GM12875 (cell line): ENCODE data around the gene GALP.
"Not testable (repeated sequence)": the region's sequence is repeated elsewhere in the genome, so short reads cannot be mapped to it uniquely, and the experiment has no call there.

Experiments used
- H3K4me3 ChIP-seq: one replicate; pipeline ENCODE4 v1.5.1; 2011; ENCODE audit warnings: low read depth, low read length, control low read depth
- TF ChIP-seq, protein P1 (sequence below): IDR thresholded peaks from 2 replicates; pipeline ENCODE4 v1.5.1; 2011; ENCODE audit warnings: low read depth, mild to moderate bottlenecking, control low read depth, inconsistent platforms, low read length, moderate library complexity, borderline replicate concordance; ENCODE audit not compliant: insufficient read depth

GALP gene

DNA sequence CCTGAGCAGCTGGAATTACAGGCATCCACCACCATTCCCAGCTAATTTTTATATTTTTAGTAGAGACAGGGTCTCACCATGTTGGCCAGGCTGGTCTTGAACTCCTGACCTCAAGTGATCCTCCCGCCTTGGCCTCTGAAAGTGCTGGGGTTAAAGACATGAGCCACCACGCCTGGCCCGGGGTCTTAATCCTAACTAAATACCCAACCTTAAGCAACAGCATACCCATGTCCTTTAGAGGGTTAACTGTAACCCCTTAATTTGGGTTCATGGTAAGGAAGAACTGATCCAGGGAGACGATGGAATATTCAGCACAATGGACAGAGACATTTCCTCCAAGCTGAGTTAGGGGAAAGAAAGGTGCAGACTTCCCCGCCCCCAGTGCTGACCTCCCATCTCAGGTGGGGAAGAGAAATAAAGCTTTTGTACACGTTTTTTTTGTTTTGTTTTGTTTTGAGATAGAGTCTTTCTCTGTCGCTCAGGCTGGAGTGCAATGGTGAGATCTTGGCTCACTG lies 8.7 kb upstream of the GALP start:
- H3K4me3 ChIP-seq, result no peak overlapping the region
- TF ChIP-seq, protein P1, sequence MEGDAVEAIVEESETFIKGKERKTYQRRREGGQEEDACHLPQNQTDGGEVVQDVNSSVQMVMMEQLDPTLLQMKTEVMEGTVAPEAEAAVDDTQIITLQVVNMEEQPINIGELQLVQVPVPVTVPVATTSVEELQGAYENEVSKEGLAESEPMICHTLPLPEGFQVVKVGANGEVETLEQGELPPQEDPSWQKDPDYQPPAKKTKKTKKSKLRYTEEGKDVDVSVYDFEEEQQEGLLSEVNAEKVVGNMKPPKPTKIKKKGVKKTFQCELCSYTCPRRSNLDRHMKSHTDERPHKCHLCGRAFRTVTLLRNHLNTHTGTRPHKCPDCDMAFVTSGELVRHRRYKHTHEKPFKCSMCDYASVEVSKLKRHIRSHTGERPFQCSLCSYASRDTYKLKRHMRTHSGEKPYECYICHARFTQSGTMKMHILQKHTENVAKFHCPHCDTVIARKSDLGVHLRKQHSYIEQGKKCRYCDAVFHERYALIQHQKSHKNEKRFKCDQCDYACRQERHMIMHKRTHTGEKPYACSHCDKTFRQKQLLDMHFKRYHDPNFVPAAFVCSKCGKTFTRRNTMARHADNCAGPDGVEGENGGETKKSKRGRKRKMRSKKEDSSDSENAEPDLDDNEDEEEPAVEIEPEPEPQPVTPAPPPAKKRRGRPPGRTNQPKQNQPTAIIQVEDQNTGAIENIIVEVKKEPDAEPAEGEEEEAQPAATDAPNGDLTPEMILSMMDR, result no peak

DNA sequence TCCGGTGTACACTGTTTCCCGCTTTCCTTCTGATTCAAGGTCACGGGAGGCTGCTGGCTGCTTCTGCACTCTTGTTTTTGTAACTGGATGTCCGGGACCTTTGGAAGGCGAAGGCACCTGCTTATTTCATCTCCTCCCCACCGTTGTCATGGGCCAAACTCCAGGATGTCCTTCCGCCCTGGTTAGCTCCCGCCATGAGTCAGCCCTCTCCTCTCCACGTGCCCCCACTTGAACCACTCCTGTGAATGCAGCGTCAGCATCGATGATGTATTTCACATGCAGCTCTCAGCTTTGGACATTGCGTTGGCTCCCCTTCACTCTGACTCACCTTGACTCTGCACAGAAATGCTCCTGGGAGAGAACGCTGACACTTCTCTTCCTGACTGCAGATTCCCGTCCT lies 5.5 kb upstream of the GALP start:
- TF ChIP-seq, protein P1, result no peak
- no peak overlapping the region for H3K4me3 ChIP-seq

DNA sequence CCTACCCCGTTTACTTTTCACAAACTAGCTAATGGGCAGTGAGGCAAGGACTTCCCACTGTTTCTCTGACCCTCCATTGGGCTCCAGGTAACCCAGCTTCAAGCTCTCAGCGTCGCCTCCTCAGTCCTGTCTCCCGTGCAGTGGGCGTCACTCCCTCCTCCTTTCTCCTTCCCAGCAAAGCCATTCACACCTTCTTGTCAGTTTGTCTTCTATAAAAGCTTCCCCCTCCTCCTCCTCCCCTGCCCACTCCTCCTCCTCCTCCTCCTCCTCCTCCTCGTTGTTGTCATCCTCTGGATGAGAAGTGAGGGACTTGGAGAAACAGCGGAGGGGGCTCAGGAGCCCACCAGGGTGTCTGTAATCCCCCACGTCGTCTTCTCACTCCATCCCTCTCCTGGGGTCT lies 1.7 kb upstream of the GALP start:
- TF ChIP-seq, protein P1, result no peak
- no peak overlapping the region for H3K4me3 ChIP-seq

DNA sequence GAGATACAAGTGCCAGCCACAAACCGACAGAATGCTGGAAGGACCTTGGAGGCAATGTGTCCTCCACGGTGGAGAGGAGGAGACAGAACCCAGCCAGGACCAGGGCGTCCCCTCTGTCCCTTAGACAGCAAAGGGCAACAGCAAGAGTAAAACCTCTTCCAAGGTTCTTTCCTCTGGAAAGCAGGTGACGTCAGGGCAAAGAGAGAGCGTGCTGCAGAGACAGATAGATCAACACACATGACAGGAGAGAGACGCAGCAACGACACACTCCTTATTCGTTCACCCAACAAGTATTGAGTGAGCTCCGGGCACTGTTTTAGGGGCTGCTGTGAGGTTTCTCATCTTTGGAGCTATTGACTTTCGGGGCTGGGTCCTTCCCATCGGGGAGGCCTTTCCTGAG lies 1.3 kb upstream of the GALP start:
- no peak overlapping the region for H3K4me3 ChIP-seq
- TF ChIP-seq, protein P1, result no peak

DNA sequence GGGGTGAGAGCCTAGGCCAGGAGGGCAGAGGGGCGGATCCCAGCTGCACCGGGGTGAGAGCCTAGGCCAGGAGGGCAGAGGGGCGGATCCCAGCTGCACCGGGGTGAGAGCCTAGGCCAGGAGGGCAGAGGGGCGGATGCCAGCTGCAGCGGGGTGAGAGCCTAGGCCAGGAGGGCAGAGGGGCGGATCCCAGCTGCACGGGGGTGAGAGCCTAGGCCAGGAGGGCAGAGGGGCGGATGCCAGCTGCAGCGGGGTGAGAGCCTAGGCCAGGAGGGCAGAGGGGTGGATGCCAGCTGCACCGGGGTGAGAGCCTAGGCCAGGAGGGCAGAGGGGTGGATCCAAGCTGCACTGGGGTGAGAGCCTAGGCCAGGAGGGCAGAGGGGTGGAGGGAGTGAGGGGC lies 502 bp downstream of the GALP start:
- H3K4me3 ChIP-seq, result not testable (repeated sequence)

DNA sequence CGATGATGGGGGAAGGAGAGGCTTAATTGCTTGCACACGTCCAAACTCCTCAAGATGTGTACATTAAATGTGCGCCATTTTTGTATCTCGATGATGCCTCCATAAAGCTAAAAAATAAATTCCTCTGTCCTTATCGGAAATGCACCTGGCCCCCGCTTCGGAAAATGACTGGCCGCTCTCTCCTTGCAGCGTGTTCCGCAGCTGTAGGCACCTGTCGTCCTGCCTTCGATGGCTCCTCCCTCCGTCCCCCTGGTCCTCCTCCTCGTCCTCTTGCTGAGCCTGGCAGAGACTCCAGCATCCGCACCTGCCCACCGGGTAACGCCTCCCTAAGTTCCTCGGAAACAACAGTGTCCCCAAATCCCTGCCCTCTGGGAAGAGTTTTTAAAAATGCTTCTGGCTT lies 1.1 kb downstream of the GALP start:
- TF ChIP-seq, protein P1, result no peak
- no peak overlapping the region for H3K4me3 ChIP-seq

DNA sequence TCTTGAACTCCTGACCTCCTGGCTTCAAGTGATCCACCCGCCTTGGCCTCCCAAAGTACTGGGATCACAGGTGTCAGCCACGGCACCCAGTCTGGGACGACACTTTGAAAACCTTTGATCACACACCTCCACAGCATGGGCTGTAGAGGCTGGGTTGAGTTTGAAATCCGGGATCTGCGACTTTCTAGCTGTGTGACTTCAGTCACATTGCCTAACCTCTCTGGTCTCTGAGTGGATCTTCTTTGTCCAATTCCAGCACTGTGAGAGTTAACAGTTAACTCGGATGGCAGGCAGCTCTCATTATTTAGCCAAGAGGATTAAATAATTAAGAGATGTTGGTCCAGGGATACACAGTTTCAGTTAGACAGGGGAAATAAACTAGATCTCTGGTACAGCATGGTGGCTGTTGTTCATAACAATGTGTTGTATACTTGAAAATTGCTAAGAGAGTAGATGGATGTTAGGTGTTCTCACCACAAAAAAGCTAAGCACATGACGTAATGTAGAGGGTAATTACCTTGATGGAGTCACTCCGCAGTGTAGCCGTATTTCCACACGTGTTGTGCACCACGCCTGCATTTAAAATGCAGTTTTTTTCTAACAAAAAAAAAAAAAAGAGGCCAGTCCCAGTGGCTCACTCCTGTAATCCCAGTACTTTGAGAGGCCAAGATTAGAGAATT lies 1.9 kb downstream of the GALP start:
- no peak overlapping the region for H3K4me3 ChIP-seq
- TF ChIP-seq, protein P1, result no peak
